Measurements from ENCODE around the gene CLIP1.
"Not testable (repeated sequence)": the region's sequence is repeated elsewhere in the genome, so short reads cannot be mapped to it uniquely, and the experiment has no call there.

CLIP1 gene

GRCh38 chr12:122421821-122422729 lies at the start of gene CLIP1:
Gene CLIP1 (minus strand): TSS chr12:122422669. CDS start chr12:122380452, 42,217 bp downstream.
- DNase-seq (ENCODE audit: insufficient read length, low spot score): peak; percentile 58
- peak; percentile 39 for FAIRE-seq

DNA sequence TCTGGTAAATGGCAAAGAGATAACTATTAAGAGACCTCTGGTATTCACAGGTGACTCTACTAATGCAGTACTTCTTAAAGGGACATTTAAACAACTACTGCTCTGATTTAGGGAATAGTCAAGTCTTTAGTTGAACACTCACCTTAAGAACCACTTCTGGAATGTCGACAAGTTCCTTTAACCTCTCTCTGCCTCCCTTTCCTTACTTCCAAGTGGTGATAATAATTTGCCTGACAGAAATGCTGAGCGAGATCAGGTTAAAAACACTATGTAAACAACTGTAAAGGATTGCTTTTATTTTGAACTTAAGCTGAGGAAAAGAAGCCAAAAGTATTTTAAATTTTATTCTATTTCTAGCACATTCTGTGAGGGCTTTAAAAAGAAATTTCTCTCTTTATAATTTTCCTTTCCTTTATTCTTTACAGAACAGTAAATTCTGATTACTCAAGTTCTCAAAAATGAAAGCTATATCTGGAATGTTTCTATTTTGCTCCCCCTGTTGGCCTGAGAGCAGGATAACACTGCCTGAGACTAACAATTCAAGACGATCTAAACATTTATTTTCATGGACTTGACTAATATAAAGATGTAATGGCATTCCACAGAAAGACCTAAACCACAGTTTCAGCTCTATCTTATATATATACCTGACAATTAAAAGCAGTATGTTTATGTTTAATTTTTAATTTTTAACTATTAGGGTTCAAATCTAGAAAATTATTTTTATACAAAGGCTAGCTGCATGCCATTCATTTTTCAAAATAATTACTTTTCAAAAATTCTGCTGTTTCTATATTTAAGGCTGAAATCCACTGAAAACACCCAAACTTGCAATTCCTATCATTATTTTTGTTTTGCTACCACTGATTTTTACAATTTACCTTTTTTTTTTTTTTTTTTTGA lies 49.1 kb upstream of the CLIP1 start:
- DNase-seq (ENCODE audit: insufficient read length, low spot score): peak; percentile 21
- FAIRE-seq: peak; percentile 4

DNA sequence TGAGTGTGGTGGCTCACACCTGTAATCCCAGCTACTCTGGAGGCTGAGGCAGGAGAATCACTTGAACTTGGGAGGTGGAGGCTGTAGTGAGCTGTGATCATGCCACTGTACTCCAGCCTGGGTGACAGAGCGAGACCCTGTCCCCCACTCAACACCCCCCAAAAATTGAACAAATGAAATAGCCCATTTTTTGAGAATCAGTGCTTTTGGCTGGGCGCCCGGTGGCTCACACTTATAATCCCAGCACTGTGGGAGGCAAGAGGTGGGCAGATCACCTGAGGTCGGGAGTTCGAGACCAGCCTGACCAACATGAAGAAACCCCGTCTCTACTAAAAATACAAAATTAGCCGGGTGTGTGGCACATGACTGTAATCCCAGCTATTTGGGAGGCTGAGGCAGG lies 48.1 kb upstream of the CLIP1 start:
- FAIRE-seq; DNase-seq (ENCODE audit: insufficient read length, low spot score): not testable (repeated sequence)

GRCh38 chr12:122469856-122470255 lies 47.4 kb upstream of the CLIP1 start:
- DNase-seq (ENCODE audit: insufficient read length, low spot score); FAIRE-seq: not testable (repeated sequence)

DNA sequence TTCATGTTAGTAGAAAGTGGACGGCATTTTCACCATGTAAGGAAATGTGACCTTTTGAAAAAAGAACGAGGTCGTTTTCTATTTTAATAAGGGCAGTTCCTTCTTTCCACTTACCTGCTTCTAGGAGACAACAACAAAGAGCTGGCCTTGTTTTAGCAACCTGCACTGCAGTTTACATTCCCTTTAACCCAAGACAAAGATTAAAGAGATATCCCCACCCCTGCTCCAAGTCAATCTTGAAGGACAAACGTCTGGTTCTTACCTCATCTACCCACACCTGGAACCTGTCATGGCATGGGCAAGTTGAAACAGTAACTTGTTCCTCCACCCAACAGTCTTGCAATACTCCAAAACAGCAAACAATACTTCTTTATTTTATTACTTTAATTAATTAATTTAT lies 45.5 kb upstream of the CLIP1 start:
- FAIRE-seq (no peak), DNase-seq (ENCODE audit: insufficient read length, low spot score) (no peak)

GRCh38 chr12:122464317-122465042 lies 42.0 kb upstream of the CLIP1 start:
- FAIRE-seq: not testable (repeated sequence)

DNA sequence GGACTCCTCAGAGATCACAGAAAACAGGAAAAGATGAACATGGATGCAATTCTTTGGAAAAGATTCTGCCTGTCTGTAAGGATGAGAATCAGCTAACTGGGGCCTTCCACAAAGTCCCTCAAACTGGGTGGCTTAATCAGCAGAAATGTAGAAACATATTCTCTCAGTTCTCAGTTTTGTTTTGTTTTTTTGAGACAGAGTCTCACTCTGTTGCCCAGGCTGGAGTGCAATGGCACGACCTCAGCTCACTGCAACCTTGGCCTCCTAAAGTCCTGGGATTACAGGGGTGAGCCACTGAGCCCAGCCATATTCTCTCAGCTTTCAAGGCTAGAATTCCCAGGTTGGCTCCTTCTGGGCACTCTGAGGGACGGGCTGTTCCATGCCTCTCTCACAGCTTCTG lies 38.2 kb upstream of the CLIP1 start:
- DNase-seq (ENCODE audit: insufficient read length, low spot score): no peak
- FAIRE-seq: no peak

More at GRCh38 chr12:122464317-122465042, 42.0 kb upstream of the CLIP1 start:
- not testable (repeated sequence) for DNase-seq (ENCODE audit: insufficient read length, low spot score)

GRCh38 chr12:122460061-122460460 lies 37.6 kb upstream of the CLIP1 start:
- DNase-seq (ENCODE audit: insufficient read length, low spot score): no peak
- FAIRE-seq: no peak

- no peak for FAIRE-seq
- no peak for DNase-seq (ENCODE audit: insufficient read length, low spot score)
Measured at GRCh38 chr12:122459211-122459610, 36.7 kb upstream of the CLIP1 start.

GRCh38 chr12:122458105-122459035 lies 35.9 kb upstream of the CLIP1 start:
- FAIRE-seq: no peak

GRCh38 chr12:122457627-122458026 lies 35.2 kb upstream of the CLIP1 start:
- FAIRE-seq: peak; percentile 44
- no peak for DNase-seq (ENCODE audit: insufficient read length, low spot score)

More at GRCh38 chr12:122458105-122459035, 35.9 kb upstream of the CLIP1 start:
- no peak for DNase-seq (ENCODE audit: insufficient read length, low spot score)

DNA sequence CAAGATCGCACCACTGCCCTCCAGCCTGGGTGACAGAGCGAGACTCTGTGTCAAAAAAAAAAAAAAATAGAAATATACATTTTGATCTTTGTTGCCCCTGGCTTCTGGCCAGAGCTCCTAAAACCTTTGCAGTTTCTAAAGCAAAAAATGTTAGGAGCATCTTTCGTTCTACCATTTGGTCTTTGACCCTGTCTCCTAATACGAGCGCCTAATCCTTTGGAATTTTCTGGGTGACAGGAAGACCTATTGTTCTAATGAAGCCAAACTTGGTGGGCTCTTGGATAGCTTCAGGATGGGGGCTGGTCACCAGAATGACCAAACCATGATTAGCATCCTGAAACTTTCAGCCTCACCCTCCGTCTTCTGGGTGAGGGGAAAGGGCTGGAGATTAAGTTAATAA lies 32.3 kb upstream of the CLIP1 start:
- no peak for DNase-seq (ENCODE audit: insufficient read length, low spot score)
- no peak for FAIRE-seq

- DNase-seq (ENCODE audit: insufficient read length, low spot score): no peak
- no peak for FAIRE-seq
Measured at GRCh38 chr12:122454250-122454721, 31.8 kb upstream of the CLIP1 start.

GRCh38 chr12:122452701-122453285 lies 30.3 kb upstream of the CLIP1 start:
- DNase-seq (ENCODE audit: insufficient read length, low spot score) (no peak), FAIRE-seq (no peak)

- FAIRE-seq: no peak
- no peak for DNase-seq (ENCODE audit: insufficient read length, low spot score)
Measured at GRCh38 chr12:122449317-122449716, 26.8 kb upstream of the CLIP1 start.

DNA sequence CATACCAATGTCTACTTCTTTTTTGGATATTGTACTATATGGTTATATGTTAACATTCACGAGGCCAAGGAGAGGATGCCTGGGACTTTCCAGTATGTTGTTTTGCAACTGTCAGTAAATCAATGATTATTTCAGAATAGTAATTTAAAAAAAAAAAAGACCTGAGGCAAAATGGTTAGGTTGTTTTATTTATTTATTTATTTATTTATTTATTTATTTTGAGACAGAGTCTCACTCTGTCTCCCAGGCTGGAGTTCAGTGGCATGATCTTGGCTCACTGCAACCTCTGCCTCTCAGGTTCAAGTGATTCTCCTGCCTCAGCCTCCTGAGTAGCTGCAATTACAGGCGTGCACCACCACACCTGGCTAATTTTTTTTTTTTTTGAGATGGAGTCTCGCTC lies 25.4 kb upstream of the CLIP1 start:
- not testable (repeated sequence) for FAIRE-seq

GRCh38 chr12:122446390-122446789 lies 23.9 kb upstream of the CLIP1 start:
- not testable (repeated sequence) for FAIRE-seq

More for the DNA sequence above, 25.4 kb upstream of the CLIP1 start:
- DNase-seq (ENCODE audit: insufficient read length, low spot score): not testable (repeated sequence)

DNA sequence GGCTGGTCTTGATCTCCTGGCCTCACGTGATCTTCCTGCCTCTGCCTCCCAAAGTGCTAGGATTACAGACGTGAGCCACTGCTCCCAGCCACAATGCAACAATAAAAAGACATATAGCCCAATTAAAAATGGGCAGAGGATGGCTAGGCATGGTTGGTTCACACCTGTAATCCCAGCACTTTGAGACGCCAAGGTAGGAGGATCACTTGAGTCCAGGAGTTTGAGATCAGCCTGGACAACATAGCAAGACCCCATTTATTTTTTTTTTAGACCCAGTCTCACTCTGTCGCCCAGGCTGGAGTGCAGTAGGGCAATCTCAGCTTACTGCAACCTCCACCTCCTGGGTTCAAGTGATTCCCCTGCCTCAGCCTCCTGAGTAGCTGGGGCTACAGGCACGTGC lies 21.6 kb upstream of the CLIP1 start:
- FAIRE-seq; DNase-seq (ENCODE audit: insufficient read length, low spot score): not testable (repeated sequence)

More at GRCh38 chr12:122446390-122446789, 23.9 kb upstream of the CLIP1 start:
- not testable (repeated sequence) for DNase-seq (ENCODE audit: insufficient read length, low spot score)

GRCh38 chr12:122438822-122439221 lies 16.4 kb upstream of the CLIP1 start:
- DNase-seq (ENCODE audit: insufficient read length, low spot score); FAIRE-seq: not testable (repeated sequence)
